Fibroblast of lung (primary cell): ENCODE data around the gene SCN1B.

Experiments
- EZH2 ChIP-seq: IDR thresholded peaks from 2 replicates; pipeline ENCODE4 v1.5.1; 2012; ENCODE audit warnings: low read length, control low read depth, mild to moderate bottlenecking; ENCODE audit errors: missing control alignments
- TF ChIP-seq, protein P1 (sequence below), 2 donors: IDR thresholded peaks in 1 of 2; conservative IDR thresholded peaks in 1 of 2; 1 replicate in 1 of 2; 2 replicates in 1 of 2; pipeline ENCODE4 v1.5.1; 2011 to 2012; ENCODE audit warnings: low read length in 2 of 2, control low read depth in 1 of 2, inconsistent platforms in 1 of 2, low read depth in 1 of 2, mild to moderate bottlenecking in 1 of 2

DNA sequence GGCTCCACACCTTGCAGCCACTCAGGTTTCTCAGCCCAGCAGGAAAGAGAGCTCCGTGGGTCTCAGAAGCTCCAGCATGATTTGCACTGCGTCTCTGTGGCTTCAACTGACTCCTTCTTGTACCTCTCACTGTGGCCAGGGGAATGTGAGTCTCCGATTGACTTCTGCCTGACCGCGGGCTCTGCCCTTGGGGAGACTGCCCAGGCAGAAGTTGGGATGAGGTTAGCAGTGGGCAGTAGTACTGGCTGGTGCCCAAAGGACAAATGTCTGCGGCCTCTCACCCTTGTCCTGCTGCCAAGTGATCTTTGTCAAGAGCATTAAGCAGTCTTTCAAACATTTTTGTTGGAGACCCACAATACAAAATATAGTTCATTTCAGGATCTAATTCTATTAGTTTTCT is 50.9 kb downstream of the SCN1B start:
- TF ChIP-seq, protein P1, sequence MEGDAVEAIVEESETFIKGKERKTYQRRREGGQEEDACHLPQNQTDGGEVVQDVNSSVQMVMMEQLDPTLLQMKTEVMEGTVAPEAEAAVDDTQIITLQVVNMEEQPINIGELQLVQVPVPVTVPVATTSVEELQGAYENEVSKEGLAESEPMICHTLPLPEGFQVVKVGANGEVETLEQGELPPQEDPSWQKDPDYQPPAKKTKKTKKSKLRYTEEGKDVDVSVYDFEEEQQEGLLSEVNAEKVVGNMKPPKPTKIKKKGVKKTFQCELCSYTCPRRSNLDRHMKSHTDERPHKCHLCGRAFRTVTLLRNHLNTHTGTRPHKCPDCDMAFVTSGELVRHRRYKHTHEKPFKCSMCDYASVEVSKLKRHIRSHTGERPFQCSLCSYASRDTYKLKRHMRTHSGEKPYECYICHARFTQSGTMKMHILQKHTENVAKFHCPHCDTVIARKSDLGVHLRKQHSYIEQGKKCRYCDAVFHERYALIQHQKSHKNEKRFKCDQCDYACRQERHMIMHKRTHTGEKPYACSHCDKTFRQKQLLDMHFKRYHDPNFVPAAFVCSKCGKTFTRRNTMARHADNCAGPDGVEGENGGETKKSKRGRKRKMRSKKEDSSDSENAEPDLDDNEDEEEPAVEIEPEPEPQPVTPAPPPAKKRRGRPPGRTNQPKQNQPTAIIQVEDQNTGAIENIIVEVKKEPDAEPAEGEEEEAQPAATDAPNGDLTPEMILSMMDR (conservative IDR thresholded peaks at IDR 0.05 in 1 of 2, IDR thresholded peaks at IDR 0.05 in 1 of 2; ENCODE audit: low read depth in 1 of 2, low read length in 2 of 2): no peak
- TF ChIP-seq EZH2: no peak
